ENCODE results near the gene FAM81B.
"Not testable (repeated sequence)": the region's sequence is repeated elsewhere in the genome, so short reads cannot be mapped to it uniquely, and the experiment has no call there.

The FAM81B gene, protein sequence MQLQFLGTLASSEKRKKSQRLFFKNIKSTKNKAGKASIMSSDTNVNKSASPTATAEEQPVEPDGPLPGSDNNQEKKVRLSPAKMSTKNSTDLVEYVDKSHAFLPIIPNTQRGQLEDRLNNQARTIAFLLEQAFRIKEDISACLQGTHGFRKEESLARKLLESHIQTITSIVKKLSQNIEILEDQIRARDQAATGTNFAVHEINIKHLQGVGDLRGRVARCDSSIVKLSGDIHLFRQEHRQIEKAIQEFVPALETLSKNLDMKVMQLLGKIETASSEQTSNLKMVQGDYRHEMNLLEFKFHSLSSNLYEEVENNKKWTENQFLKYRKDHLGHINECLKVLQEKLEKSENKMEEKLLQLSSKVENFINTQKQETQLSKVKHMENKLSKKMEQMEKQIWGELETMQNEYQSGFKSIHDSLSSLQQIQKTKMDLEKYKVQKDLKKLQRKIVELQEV

DNA sequence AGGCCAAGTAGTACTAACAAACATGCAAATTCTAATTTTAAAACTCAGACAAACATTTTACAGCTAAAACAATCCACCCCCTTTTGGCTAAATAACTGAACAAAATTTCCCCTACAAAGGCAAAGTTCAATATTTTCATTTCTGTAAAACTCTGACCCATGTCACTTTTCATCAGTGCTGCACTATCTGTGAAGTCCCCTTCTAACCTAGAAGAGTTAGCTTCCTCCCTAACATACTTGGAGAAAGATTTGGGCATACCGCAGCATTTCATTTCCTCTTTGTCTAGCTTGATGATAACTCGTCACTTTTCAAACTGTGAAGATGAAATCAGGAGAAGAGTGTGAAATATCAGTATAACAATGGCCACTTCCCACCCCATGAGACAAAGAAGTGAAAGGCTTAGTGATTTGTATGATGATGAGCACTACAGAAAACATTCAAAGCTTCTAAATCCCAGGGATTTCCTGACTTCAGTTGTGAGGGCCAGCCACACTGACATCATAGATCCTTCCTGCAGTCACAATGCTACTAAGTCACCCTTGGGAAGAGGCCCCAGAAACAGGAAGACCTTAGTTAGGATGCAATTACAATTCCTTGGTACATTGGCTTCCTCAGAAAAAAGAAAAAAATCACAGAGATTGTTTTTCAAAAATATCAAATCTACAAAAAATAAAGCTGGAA is at the start of gene FAM81B:
Gene FAM81B (plus strand): TSS at position 555 of the 681 bp plus-strand sequence. CDS start 24 bp downstream, at position 579.
- TF ChIP-seq, protein P1, sequence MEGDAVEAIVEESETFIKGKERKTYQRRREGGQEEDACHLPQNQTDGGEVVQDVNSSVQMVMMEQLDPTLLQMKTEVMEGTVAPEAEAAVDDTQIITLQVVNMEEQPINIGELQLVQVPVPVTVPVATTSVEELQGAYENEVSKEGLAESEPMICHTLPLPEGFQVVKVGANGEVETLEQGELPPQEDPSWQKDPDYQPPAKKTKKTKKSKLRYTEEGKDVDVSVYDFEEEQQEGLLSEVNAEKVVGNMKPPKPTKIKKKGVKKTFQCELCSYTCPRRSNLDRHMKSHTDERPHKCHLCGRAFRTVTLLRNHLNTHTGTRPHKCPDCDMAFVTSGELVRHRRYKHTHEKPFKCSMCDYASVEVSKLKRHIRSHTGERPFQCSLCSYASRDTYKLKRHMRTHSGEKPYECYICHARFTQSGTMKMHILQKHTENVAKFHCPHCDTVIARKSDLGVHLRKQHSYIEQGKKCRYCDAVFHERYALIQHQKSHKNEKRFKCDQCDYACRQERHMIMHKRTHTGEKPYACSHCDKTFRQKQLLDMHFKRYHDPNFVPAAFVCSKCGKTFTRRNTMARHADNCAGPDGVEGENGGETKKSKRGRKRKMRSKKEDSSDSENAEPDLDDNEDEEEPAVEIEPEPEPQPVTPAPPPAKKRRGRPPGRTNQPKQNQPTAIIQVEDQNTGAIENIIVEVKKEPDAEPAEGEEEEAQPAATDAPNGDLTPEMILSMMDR (IDR thresholded peaks at IDR 0.05; ENCODE audit: control insufficient read depth, extremely low read depth, insufficient read depth), result no peak
- H3K4me3 ChIP-seq (ENCODE audit: low read depth, low read length), result no peak within 1 kb of the TSS
- DNase-seq (ENCODE audit: low read depth), result no peak

DNA sequence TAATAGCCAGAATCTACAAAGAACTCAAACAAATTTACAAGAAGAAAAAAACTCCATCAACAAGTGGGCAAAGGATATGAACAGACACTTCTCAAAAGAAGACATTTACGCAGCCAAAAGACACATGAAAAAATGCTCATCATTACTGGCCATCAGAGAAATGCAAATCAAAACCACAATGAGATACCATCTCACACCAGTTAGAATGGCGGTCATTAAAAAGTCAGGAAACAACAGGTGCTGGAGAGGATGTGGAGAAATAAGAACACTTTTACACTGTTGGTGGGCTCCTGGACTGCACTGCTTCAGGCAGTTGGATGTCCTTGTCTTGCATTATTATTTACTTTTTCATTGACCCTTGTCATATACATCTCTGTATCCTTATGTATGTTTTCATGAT is 49.7 kb upstream of the FAM81B start:
- H3K4me3 ChIP-seq (ENCODE audit: low read depth, low read length), result not testable (repeated sequence)

DNA sequence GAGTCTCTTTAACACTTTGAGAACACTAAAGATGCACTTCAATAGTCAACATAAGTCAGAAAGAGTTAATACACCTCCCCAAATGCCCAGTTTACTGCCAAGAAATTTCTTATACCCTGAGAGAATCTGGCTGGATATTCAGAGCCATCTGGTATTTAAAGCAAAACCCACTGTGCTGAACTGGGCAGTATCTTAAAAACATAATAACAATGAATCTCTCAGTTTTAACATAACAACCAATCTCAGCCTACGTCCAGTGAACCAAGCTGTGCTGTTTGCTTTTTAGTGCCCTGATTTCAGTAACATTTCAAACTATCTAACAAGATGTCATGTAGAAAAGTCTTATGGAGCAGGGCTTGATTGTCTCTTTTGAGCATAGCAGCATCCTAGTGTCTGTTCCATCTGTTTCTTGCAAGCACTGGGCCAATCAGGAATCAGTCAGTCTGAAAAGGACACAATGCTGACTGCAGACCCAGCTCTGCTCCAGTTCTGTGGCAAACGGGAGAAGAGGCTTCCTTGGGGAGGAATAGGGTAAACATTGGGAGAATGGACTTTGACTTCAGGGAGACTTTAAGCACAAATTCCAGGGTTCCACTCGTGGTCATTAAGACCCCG is 43.6 kb upstream of the FAM81B start:
- no peak overlapping the region for H3K4me3 ChIP-seq (ENCODE audit: low read depth, low read length)
- TF ChIP-seq, protein P1 (IDR thresholded peaks at IDR 0.05; ENCODE audit: control insufficient read depth, extremely low read depth, insufficient read depth), result no peak
- DNase-seq (ENCODE audit: low read depth), result no peak

More for the DNA sequence above, 49.7 kb upstream of the FAM81B start:
- not testable (repeated sequence) for DNase-seq (ENCODE audit: low read depth)

DNA sequence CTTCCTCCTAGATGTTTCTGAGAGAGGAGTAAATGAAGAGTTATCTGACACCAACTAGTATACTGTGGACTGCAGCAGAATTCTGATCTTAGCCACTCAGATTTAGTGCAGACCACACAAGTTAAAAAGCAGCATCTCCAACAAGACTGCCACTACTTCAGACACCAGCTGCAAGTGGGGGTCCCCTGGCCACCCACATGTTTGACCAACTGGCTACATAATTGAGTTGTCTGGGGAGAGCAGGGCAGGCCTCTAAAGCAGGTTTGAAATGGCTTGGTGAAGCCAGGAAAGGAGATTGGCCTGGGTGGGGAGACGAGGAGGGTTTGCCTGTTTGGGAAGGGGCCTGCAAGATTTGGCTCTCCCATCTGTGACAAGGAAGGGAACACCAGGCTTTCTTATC is 40.5 kb upstream of the FAM81B start:
- no peak overlapping the region for H3K4me3 ChIP-seq (ENCODE audit: low read depth, low read length)
- TF ChIP-seq, protein P1 (IDR thresholded peaks at IDR 0.05; ENCODE audit: control insufficient read depth, extremely low read depth, insufficient read depth), result no peak
- DNase-seq (ENCODE audit: low read depth), result no peak

DNA sequence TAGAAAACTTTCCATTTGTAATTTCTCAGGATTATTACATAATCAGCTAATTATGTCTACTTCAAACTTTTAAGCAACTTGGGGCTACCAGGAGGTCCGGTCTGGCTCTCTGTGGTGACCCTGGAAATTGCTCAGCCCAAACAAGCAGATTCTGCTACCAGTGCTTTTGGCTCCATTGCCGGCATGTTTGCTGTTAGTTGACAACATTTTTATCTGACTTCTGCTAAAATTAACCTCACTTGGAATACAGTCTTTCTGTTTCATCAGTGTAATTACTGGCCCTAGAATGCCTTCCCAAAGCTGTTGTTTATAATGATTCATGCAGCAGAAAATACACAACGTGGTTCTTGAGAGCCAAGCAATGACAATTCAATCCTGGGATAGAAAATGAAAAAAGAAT is 38.5 kb upstream of the FAM81B start:
- no peak overlapping the region for H3K4me3 ChIP-seq (ENCODE audit: low read depth, low read length)
- TF ChIP-seq, protein P1 (IDR thresholded peaks at IDR 0.05; ENCODE audit: control insufficient read depth, extremely low read depth, insufficient read depth), result no peak
- DNase-seq (ENCODE audit: low read depth), result no peak

DNA sequence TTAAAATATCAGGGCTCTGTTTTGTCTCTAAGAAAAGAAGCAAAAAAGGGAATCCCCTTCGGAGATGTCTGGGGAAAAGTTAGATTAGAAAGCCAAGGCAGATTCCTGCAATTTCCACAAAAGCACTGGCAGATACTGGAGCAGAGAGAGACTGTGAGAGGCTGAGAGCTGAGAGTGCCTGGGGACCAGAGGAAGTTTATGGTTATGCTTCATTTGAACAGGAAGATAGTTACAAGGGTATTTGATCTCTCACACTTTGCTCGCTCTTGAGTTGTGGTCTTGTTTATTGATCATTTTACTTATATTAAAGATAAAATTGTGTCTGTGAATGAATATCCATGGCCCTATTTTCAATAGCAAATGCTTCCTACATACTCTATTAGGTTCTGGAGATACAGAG is 32.8 kb upstream of the FAM81B start:
- H3K4me3 ChIP-seq (ENCODE audit: low read depth, low read length), result no peak overlapping the region
- TF ChIP-seq, protein P1 (IDR thresholded peaks at IDR 0.05; ENCODE audit: control insufficient read depth, extremely low read depth, insufficient read depth), result no peak
- DNase-seq (ENCODE audit: low read depth), result no peak

DNA sequence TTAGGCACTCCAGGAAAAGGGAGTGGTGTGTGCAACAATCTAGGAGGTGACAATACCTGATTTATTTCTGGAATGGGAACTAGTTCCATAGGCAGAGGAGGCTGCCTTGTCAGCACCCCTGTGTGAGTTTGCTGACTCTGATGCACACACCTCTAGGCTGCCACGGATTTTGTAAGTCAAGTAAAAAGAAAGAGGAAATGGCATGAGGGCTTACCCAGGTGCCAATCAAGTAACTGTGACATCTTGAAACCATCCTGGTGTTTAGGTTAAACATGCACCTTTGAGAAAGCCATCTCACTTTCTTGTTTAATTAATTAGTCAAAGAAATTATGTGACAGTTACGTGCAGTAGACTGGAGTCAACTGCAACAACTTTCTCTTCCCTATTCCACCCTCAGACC is 32.3 kb upstream of the FAM81B start:
- no peak for DNase-seq (ENCODE audit: low read depth)
- H3K4me3 ChIP-seq (ENCODE audit: low read depth, low read length), result no peak overlapping the region
- TF ChIP-seq, protein P1 (IDR thresholded peaks at IDR 0.05; ENCODE audit: control insufficient read depth, extremely low read depth, insufficient read depth), result no peak

DNA sequence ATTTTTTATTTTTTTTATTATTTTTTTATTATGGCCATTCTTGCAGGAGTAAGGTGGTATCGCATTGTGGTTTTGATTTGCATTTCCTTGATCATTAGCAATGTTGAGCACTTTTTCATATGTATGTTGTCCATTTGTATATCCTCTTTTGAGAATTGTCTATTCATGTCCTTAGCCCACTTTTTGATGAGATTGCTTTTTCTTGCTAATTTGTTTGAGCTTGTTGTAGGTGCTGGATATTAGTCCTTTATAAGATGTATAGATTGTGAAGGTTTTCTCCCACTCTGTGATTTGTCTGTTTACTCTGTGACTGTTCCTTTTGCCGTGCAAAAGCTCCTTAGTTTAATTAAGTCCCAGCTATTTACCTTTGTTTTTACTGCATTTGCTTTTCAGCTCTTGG is 30.5 kb upstream of the FAM81B start:
- DNase-seq (ENCODE audit: low read depth), result peak; percentile 51
- H3K4me3 ChIP-seq (ENCODE audit: low read depth, low read length), result not testable (repeated sequence)

Data from LNCaP clone FGC (cell line).